K562 (cell line): ENCODE data around the gene TBXAS1. TPM values are rescaled to one million over a fixed set of nuclear protein-coding genes. Genes with fewer than 3 reads are reported as not detected.

ENCODE experiments used
- BACH1 ChIP-seq: fragments of 200-800 bp; sonication (Bioruptor generic); IDR thresholded peaks from 2 replicates; pipeline ENCODE4 v1.6.1; 2016; ENCODE audit warnings: missing genetic modification characterization, missing compliant biosample characterization
- BRF1 ChIP-seq: IDR thresholded peaks from 3 replicates; pipeline ENCODE4 v1.6.1; 2011; ENCODE audit warnings: borderline replicate concordance, mild to moderate bottlenecking; ENCODE audit not compliant: insufficient read length; ENCODE audit errors: extremely low read depth
- CREB1 ChIP-seq, 2 experiments: sonication (generic) in 1 of 2; formaldehyde crosslinking in 1 of 2; IDR thresholded peaks; 2 replicates each; pipeline versions ENCODE4 v1.6.1 to v1.8.0; 2012 to 2022; ENCODE audit warnings: inconsistent platforms in 1 of 2, mild to moderate bottlenecking in 1 of 2, missing genetic modification reagents in 1 of 2, moderate library complexity in 1 of 2
- EGR1 ChIP-seq: fragments of 450-650 bp; conservative IDR thresholded peaks from 2 replicates; pipeline ENCODE4 v1.6.1; 2017; ENCODE audit warnings: mild to moderate bottlenecking
- FOXA1 ChIP-seq: fragments of 450-650 bp; IDR thresholded peaks from 2 replicates; pipeline ENCODE4 v1.6.1; 2016; ENCODE audit warnings: mild to moderate bottlenecking, borderline replicate concordance
- HDAC3 ChIP-seq: fragments of 450-650 bp; IDR thresholded peaks from 2 replicates; pipeline ENCODE4 v1.6.1; 2018; ENCODE audit warnings: borderline replicate concordance, mild to moderate bottlenecking, moderate library complexity; ENCODE audit not compliant: partially characterized antibody
- MCM5 ChIP-seq: fragments of 450-650 bp; IDR thresholded peaks from 2 replicates; pipeline ENCODE4 v1.6.1; 2016; ENCODE audit warnings: low read depth
- MEIS2 ChIP-seq: fragments of 450-650 bp; IDR thresholded peaks from 2 replicates; pipeline ENCODE4 v1.6.1; 2014; ENCODE audit warnings: mild to moderate bottlenecking; ENCODE audit not compliant: partially characterized antibody
- NCOA4 ChIP-seq: fragments of 450-650 bp; IDR thresholded peaks from 2 replicates; pipeline ENCODE4 v1.6.1; 2018; ENCODE audit warnings: mild to moderate bottlenecking; ENCODE audit not compliant: partially characterized antibody
- NFYB ChIP-seq: IDR thresholded peaks from 2 replicates; pipeline ENCODE4 v1.6.1; 2011; ENCODE audit warnings: mild to moderate bottlenecking, moderate library complexity; ENCODE audit not compliant: insufficient read length; ENCODE audit errors: extremely low read depth
- RBFOX2 ChIP-seq: fragments of 200-400 bp; formaldehyde crosslinking; IDR thresholded peaks from 2 replicates; pipeline ENCODE4 v1.6.1; 2017; ENCODE audit warnings: low read depth, mild to moderate bottlenecking, low read length, moderate library complexity
- SP1 ChIP-seq: sonication (generic); formaldehyde crosslinking; IDR thresholded peaks from 2 replicates; pipeline ENCODE4 v1.8.1; 2022; ENCODE audit warnings: mild to moderate bottlenecking, missing genetic modification reagents
- TEAD1 ChIP-seq, 2 experiments: fragments of 450-650 bp in 1 of 2; sonication (generic) in 1 of 2; formaldehyde crosslinking; IDR thresholded peaks; 2 replicates each; pipeline versions ENCODE4 v1.4.0 to v1.8.0; 2020 to 2022; ENCODE audit warnings: mild to moderate bottlenecking in 2 of 2, missing genetic modification reagents in 1 of 2
- ZNF175 ChIP-seq: fragments of 200-800 bp; sonication (Bioruptor generic); IDR thresholded peaks from 2 replicates; pipeline ENCODE4 v1.6.1; 2016; ENCODE audit warnings: low read depth, mild to moderate bottlenecking, missing genetic modification characterization, missing compliant biosample characterization
- ZNF324 ChIP-seq: fragments of 250-450 bp; sonication (Bioruptor Pico); IDR thresholded peaks from 2 replicates; pipeline ENCODE4 v1.4.0; 2020; ENCODE audit warnings: mild to moderate bottlenecking
- ZNF436 ChIP-seq: fragments of 250-450, 450-650 bp; sonication (Bioruptor Pico); formaldehyde crosslinking; IDR thresholded peaks from 2 replicates; pipeline ENCODE4 v1.7.0; 2020; ENCODE audit warnings: mild to moderate bottlenecking
- ZNF445 ChIP-seq: fragments of 250-450 bp; sonication (Bioruptor Pico); IDR thresholded peaks from 2 replicates; pipeline ENCODE4 v1.4.0; 2020; ENCODE audit warnings: low read depth, mild to moderate bottlenecking, moderate library complexity
- polyA plus RNA-seq, 8 experiments: library from polyadenylated mRNA; depleted of rRNA in 4 of 8; stranded (reverse) in 5 of 8; unstranded in 3 of 8; fragments of >200 nt; fragmentation: Nextera tagmentation in 2 of 8; fragmentation: Illumina TruSeq in 1 of 8; extraction: Ambion mirVana in 2 of 8; extraction: Trizol in 1 of 8; gene quantifications; 2 replicates each; pipeline versions ENCODE4 v1.2.1 to v1.2.3, GENCODE V29; 2011 to 2014; ENCODE audit warnings: inconsistent platforms in 1 of 8, missing spikeins in 1 of 8
- total RNA-seq, 7 experiments: library from RNA; depleted of rRNA in 6 of 7; stranded (reverse); fragments of >200 nt in 6 of 7; fragmentation: Illumina TruSeq in 2 of 7; extraction: Trizol in 2 of 7; gene quantifications; 2 replicates each; pipeline versions ENCODE4 v1.2.1 to v1.2.3, GENCODE V29; 2011 to 2021; ENCODE audit warnings: low replicate concordance in 1 of 7
- TF ChIP-seq, protein P1 (sequence below): sonication (generic); formaldehyde crosslinking; IDR thresholded peaks from 2 replicates; pipeline ENCODE4 v1.4.0; 2020; ENCODE audit warnings: mild to moderate bottlenecking, missing genetic modification reagents
- TF ChIP-seq, protein P2 (sequence below): sonication (generic); formaldehyde crosslinking; IDR thresholded peaks from 2 replicates; pipeline ENCODE4 v1.5.0; 2020; ENCODE audit warnings: missing genetic modification reagents
- TF ChIP-seq, protein P3 (sequence below), 2 experiments: IDR thresholded peaks; 2 replicates each; pipeline ENCODE4 v1.6.1; 2011; ENCODE audit warnings: borderline replicate concordance in 1 of 2, control low read depth in 1 of 2, low read depth in 1 of 2, low read length in 1 of 2, mild to moderate bottlenecking in 1 of 2, mixed read lengths in 1 of 2, moderate library complexity in 1 of 2; ENCODE audit not compliant: insufficient read depth in 1 of 2, insufficient read length in 1 of 2, poor library complexity in 1 of 2, severe bottlenecking in 1 of 2; ENCODE audit errors: extremely low read depth in 1 of 2
- TF ChIP-seq, protein P4 (sequence below): fragments of 450-650 bp; IDR thresholded peaks from 2 replicates; pipeline ENCODE4 v1.6.1; 2018; ENCODE audit warnings: mild to moderate bottlenecking, low read depth; ENCODE audit not compliant: partially characterized antibody

Gene TBXAS1
- total and polyA plus RNA-seq, 9 of the 15 experiments (the other 6 are each of a cell fraction or from before 2014, with no cell fraction given): 1.1 to 8.3 (median 1.9) TPM

DNA sequence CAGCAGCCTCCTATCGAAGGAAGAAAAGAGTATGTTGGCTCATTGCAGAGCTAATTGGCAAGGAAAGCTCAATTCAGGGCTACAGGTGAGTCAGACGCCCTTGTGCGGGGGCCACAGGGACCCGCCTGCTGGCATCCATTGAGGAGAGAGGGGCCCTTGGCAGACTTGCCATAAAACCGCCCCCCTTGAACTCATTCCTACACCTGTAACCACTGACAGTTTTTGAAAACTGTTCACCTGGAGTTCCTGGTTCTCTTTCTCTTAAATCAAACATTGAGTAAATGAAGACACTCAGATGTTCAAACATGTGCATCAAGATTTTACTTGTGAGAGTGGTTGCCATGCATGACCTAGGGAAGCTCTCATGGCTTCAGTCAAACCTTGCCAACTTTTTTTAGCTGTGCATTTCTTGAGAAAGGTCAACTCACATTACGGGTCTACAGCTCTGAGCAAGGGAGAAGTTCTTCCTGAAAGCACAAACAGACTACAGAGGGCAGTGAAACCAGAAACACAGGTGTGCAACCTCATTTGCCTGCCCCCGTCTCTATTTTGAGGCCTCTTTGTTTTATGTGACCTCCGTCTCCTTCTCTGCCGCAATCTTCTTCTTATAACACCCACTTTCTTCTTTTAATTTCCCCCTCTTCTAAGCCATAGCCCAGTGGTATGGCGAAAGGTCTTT is 87.8 kb downstream of the TBXAS1 start (continued):
- TF ChIP-seq RBFOX2 (peak; percentile 8; the same call in 1 of the 2 replicates), NFYB (no peak), ZNF175 (CRISPR knock-in tag) (0 out of 2 replicates have a peak, but pooled peaks have one; percentile 3), NCOA4 (no peak), EGR1 (peak; percentile 31; the same call in 1 of the 2 replicates), FOXA1 (no peak), ZNF436 (peak; percentile 22; the same call in 1 of the 2 replicates), ZNF445 (CRISPR knock-in tag) (0 out of 2 replicates have a peak, but pooled peaks have one; percentile 28), SP1 (CRISPR knock-in tag) (0 out of 2 replicates have a peak, but pooled peaks have one; percentile 14), ZNF324 (no peak), MCM5 (no peak), BRF1 (no peak), MEIS2 (no peak), TEAD1 (CRISPR knock-in tag; IDR thresholded peaks at IDR 0.05) (peak in 1 of 2 experiments; percentile 3; a peak in 1 of 4 replicates), HDAC3 (no peak), BACH1 (tag) (no peak), CREB1 (IDR thresholded peaks at IDR 0.05) (no peak), CREB1 (CRISPR knock-in tag; IDR thresholded peaks at IDR 0.05) (no peak)
- TF ChIP-seq, protein P1, sequence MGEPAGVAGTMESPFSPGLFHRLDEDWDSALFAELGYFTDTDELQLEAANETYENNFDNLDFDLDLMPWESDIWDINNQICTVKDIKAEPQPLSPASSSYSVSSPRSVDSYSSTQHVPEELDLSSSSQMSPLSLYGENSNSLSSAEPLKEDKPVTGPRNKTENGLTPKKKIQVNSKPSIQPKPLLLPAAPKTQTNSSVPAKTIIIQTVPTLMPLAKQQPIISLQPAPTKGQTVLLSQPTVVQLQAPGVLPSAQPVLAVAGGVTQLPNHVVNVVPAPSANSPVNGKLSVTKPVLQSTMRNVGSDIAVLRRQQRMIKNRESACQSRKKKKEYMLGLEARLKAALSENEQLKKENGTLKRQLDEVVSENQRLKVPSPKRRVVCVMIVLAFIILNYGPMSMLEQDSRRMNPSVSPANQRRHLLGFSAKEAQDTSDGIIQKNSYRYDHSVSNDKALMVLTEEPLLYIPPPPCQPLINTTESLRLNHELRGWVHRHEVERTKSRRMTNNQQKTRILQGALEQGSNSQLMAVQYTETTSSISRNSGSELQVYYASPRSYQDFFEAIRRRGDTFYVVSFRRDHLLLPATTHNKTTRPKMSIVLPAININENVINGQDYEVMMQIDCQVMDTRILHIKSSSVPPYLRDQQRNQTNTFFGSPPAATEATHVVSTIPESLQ (CRISPR knock-in tag): 0 out of 2 replicates have a peak, but pooled peaks have one; percentile 2
- TF ChIP-seq, protein P2, sequence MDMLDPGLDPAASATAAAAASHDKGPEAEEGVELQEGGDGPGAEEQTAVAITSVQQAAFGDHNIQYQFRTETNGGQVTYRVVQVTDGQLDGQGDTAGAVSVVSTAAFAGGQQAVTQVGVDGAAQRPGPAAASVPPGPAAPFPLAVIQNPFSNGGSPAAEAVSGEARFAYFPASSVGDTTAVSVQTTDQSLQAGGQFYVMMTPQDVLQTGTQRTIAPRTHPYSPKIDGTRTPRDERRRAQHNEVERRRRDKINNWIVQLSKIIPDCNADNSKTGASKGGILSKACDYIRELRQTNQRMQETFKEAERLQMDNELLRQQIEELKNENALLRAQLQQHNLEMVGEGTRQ: no peak
- TF ChIP-seq, protein P3, sequence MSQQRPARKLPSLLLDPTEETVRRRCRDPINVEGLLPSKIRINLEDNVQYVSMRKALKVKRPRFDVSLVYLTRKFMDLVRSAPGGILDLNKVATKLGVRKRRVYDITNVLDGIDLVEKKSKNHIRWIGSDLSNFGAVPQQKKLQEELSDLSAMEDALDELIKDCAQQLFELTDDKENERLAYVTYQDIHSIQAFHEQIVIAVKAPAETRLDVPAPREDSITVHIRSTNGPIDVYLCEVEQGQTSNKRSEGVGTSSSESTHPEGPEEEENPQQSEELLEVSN (IDR thresholded peaks at IDR 0.05; ENCODE audit: borderline replicate concordance in 1 of 2, extremely low read depth in 1 of 2, insufficient read depth in 1 of 2, insufficient read length in 1 of 2, low read depth in 1 of 2, low read length in 1 of 2, poor library complexity in 1 of 2, severe bottlenecking in 1 of 2): peak in 1 of 2 experiments; percentile 41
- TF ChIP-seq, protein P4, sequence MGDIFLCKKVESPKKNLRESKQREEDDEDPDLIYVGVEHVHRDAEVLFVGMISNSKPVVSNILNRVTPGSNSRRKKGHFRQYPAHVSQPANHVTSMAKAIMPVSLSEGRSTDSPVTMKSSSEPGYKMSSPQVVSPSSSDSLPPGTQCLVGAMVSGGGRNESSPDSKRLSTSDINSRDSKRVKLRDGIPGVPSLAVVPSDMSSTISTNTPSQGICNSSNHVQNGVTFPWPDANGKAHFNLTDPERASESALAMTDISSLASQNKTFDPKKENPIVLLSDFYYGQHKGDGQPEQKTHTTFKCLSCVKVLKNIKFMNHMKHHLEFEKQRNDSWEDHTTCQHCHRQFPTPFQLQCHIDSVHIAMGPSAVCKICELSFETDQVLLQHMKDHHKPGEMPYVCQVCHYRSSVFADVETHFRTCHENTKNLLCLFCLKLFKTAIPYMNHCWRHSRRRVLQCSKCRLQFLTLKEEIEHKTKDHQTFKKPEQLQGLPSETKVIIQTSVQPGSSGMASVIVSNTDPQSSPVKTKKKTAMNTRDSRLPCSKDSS: no peak
